GM18508 (cell line): ENCODE data around the gene APOBEC3H.

Experiments used
- ATAC-seq: cut with Tn5 transposase; IDR thresholded peaks from one replicate; pipeline ENCODE4 v1.9.1; 2021; ENCODE audit warnings: moderate number of reproducible peaks; ENCODE audit not compliant: insufficient read depth, unreplicated experiment

APOBEC3H gene

DNA sequence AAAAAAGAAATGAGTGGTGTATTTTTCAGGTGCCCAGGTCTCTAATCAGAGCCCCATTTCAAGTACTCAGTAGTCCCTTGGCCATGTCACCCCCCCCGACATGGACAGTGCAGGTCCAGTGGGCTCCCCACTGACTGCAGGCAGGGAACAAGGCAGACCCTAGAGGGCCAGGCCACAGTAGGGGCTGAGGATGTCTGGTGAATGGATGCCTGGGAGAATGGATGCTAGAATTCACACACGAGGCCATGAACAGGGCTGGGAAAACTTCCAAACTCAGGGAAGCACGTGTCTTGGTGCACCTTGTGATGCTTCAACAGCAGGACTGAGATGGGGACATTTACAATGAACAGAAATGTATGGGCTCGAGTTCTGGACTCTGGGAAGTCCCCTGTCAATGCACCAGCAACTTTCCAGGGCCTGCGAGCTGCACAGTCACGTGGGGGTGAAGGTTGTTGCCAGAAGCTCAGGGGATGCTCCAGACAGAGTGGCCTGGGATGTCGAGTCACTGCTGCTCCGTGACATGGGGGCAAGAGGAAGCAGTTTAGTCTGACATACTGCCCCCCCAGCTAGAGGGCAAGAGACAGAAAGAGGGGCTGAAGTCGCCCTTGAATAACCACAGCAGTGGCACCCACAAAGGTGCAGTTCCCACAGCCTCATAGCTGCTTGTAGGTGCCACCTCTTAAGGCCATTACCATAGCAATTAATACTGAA is 16.8 kb upstream of the APOBEC3H start:
- ATAC-seq, result no peak

DNA sequence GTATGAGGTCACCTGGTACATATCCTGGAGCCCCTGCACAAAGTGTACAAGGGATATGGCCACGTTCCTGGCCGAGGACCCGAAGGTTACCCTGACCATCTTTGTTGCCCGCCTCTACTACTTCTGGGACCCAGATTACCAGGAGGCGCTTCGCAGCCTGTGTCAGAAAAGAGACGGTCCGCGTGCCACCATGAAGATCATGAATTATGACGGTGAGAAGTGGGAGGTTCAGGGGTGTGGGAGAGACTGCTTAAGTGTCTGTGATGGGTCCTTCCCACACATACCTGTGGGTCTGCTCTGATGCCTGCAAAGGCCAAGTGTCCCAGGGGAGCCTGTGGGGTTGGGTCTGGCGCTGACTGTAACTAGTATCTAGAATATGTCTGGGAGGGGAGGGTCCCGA is 16.0 kb upstream of the APOBEC3H start:
- no peak for ATAC-seq

DNA sequence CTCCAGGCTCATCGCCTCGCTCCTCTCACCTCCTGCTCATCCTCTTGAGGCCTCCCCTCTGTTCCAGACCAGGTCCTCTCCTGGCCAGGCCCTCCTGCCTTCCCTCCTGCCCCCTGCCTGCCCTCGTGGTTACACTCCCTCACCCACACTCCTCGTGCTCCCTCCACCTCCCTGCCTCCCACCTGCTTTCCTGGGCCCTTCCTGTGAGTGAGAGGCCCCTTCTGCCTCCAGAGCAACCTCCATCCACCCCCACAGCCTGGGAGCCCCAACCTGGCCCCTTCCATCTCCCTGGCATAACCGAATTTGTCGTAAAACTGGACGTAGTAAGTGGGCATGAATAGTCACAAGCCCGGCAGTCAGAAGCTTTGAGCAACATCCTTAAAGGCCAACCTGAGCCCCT is 15.4 kb upstream of the APOBEC3H start:
- ATAC-seq, result no peak

DNA sequence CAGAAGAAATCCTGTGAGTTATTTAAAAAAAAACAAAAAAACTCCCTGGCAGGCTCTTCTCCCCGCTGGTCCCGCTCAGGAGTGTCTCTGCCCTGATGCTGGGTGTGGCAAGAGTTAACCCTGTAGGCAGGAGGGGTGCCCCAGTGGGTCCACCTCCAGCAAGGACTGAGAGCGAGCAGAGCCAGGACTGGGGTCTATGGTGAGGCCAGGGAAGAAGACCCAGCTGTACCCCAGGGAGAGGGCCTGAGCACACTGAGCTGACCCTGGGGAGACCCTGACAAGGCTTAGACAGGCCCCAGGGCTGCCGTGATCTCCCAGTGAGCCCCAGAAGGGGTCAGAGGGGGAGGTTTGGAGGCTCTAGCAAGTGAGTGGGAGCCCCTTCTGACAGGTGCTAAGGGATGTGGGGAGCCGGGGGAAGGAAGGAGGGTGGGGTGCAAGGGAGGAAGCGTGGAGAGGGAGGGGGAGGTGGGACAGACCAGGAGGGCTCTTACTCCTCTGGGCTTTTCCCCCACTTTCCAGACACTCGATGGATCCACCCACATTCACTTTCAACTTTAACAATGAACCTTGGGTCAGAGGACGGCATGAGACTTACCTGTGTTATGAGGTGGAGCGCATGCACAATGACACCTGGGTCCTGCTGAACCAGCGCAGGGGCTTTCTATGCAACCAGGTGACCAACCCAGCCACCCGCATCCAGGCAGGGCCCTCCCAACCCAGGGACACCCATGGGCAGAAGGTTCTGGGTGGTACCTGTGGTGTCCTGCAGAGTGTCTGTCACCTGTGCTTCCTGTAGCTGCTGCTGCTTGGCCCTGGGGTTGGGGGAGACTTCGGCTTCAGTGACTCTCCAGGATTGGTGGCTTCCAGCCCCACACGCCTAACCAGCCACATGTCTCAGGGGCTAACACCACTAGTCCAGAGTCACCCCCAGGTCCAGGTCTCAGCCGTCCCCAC is 13.6 kb upstream of the APOBEC3H start:
- ATAC-seq, result no peak

DNA sequence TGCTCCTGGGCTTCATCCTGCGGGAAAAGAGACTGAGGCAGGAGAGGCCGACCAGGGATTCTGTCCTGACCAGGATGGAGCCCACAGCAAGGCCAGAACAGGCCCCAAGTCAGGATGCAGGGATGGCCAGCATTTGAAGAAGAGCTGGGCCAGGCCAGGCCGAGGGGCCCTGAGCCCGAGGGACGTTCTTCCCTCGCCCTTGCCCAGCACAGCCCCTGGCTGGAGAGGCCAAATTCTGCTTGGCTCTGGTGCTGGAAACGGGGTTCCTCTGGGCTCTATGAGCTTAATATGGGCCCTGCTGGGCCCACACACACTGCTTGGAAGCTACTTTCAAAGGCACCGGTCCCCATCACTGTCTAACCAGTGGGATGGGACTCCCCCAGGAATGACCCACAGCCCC is 12.4 kb upstream of the APOBEC3H start:
- ATAC-seq, result no peak

DNA sequence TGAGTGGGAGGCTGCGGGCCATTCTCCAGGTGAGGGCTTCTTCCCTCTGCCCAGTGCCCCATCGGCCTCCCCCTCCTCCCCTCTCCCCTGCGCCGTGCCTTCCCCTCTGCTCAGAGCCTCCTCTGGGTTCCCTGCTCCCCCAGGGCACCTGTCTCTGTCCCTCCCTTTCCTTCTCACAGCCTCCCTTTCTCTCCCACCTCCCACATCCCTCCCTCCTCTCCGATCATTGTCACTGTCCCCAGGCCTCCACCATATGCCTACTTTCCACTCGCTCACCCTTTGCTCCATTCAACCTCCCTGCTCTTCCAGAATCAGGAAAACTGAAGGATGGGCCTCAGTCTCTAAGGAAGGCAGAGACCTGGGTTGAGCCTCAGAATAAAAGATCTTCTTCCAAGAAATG is 9.9 kb upstream of the APOBEC3H start:
- no peak for ATAC-seq

DNA sequence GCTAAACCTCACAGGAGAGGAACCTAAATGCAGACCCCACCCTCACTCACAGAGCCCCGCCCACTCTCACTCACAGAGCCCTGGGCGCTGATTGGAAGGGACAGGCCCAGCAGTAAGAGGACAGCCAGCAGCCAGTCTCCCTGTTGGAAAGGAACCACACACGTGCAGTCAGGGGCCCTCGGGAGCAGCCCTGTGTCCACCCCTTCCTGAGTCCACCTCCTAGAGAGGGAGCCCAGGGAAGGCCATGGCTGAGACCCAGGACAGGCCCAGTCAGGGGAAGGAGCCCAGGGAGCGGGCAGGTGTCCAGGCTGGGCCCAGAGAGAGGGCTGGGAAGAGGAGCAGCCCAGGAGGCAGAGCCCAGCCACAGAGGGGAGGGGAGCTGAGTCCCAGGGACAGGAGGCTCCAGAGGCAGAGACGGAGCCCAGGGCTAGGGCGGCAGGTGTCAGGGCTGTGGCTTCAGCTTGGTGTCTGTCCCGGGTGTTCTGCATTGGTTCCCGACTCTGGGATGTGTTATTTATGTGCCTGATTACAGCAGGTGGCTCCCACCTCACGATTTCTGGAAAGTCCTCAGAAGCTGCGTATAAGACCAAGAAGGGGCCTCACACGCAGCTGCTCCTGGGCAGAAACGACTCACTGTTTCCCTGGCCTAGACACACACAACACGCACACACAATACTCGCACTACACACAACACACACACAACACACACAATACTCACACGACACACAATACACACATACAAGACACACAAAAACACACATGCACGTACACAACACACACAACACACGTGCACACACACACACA is 9.0 kb upstream of the APOBEC3H start:
- no peak for ATAC-seq

DNA sequence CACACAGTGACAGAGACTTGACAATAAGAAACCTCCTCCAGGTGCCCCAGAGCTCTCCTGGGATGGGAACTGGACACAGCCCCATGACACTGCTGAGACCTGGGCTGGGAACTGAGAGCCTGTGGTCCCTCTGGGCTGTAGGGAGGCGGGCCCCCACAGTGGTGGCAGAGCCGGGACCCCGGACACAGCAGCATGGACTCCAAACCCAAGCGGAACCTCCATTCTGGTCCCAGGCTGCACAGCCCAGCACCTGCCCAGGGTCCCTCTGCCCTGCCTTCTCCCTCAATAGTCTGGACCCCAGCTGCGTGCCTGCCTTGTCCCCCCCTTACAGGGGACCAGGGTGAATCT is 8.4 kb upstream of the APOBEC3H start:
- no peak for ATAC-seq

DNA sequence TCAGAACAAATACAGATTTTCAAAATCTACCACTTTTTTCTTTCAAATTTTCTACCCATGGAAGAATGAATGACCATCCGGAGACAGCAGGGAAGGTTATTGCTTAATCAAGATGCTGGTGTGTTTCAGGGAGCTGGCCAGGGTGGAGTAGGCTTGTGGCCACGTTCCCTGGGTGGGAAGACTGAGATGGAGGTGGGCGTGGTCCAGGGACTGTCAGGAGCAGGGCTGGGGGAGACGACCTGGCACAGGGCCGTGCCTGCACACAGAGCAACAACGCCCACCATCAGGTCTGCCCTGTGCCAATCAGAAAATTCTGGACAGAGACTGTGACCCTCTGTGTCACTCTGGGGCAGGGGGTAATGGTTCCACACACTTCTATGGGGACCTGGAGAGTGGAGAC is 7.1 kb upstream of the APOBEC3H start:
- no peak for ATAC-seq

DNA sequence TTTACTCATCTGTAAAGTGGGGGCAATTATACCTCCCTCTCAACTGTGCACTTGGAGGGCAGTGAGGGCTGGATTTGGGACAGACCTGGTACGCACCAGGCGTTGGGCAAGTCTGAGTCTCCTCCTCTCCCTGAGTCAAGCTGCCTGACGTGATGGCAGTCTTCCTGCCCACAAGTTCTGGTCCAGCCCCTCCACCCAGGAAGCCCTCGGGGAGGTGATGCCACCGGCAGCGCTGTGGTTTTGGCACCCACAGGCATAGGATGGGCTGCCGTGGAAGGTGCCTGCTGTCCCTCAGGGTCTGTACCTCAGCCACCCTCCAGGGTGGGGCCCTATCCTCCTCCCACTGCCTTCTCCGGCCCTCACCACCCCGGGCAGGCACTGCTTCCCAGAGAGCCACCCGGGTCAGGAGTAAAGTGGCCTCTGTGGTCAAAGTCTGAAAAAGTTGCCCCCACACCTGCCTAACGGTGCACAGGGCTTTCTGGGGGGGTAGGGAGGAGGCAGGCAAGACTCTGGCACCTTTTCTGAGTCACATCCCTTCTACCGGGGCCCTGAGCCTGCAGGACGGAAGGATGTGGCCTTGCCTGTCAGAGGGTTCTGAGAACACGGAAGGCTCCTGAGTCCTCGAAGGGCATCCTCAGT is 6.5 kb upstream of the APOBEC3H start:
- no peak for ATAC-seq

DNA sequence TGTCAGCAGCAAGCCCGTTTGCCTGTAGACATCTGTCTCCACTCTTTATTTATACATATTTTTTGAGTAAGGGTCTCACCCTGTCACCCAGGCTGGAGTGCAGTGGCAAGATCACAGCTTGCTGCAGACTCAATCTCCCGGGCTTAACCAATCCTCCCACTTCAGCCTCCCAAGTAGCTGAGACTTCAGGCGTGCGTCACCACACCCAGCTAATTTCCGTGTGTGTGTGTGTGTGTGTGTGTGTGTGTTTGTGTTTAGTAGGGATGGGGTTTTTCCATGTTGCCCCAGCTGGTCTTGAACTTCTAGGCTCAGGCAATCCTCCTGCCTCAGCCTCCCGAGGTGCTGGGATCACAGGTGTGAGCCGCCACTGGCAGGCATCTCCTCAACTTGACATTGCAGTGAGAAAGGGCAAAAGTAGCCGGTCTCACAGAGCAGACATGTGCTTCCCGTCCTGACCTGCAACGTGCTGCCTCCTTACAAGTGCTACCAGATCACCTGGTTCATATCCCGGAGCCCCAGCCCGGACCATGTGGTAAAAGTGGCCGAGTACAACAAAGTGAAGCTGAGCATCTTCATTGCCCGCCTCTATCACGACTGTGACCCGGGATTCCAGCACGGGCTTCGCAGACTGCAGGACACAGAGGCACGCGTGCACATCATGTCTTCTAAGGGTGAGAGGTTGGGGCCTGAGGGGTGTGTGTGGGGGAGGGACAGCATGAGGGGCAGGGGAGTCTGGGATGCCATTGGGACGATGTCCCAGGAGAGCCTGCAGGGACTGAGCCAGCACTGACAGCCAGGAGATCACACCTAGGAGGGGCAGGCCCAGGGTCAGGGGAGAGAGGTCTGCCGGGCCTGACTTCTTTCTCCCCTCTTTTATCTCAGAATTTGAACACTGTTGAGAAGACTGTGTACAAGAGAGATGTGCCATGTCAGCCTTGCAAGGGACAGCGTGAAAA is 5.6 kb upstream of the APOBEC3H start:
- no peak for ATAC-seq

DNA sequence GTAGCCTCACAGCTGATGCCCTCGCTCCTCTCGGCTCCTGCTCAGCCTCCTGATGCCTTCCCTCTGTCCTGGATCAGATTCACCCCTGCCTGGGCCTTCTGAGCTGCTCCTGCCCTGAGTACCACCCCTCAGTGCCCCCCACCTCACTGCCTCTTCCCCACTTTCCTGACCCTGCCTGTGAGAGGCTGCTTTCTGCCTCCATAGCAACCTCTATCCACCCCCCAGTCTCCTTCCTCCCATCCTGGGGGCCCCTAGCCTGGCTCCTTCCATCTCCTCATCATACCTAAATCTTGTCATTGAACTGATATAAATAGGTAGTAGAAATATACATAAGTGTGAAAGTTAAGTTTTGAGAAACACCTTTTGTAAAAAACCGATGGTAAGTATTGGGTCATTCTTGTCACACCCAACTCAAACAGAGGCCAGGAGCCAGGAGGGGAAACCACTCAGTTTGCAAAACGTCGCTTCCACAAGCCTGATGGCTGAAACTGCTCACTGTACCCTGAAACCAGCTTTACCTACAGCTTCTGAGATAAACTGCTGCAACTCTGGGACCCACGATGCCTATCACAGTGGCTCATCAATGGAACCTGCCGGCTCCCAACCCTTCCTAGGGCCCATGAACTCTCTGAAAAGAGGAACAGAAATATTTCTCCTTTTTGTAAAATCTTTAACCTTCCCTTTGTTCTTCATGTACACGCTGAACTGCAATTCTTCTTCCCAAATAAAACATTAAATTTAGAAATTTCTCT is 4.8 kb upstream of the APOBEC3H start:
- ATAC-seq, result no peak

DNA sequence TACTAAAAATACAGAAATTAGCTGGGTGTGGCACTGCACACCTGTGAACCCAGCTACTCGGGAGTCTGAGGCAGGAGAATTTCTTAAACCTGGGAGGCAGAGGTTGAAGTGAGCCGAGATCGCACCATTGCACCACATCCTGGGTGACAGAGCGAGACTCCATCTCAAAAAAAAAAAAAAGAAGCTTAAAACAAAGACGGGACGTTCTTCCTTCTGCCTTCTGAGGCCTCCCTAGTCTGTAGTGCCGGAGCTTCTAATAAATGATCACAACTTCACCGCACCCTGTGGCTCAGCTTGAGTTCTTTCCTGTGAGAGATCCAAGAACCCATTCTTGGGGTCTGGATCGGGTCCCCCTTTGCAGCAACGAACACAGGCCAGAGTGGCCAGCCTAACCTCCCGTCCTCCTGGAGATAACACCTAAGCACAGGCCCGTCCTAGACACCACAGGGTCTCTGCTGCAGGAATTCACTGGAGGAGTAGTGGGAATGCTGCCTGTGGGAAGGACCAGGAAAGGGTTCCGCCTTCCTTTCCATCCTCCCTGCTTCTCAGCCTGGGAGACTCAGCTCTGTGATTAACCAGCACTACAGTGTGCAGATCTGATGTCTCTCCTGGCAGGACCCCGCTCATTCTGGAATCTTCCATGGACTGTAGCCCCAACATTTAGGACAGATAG is 2.2 kb upstream of the APOBEC3H start:
- no peak for ATAC-seq

DNA sequence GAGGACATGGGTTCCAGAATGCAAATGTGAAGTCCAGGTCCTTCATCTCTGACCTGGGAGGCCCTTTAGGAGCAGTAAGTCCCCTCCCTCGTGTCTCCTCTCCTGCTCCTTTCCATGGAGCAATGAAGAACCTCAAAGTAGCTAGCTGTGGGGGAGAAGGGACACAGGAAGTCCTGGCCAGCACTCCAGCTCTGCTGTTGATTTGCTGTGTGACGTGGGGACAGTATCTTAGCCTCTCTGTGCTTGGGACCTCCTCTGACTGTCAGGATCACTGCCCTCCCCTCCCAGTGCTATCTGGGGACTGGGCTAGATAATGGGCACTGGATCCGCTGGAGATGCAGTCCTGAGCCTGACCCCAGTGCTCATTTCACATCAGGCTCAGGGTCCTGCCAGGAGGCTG is 1.1 kb upstream of the APOBEC3H start:
- no peak for ATAC-seq

DNA sequence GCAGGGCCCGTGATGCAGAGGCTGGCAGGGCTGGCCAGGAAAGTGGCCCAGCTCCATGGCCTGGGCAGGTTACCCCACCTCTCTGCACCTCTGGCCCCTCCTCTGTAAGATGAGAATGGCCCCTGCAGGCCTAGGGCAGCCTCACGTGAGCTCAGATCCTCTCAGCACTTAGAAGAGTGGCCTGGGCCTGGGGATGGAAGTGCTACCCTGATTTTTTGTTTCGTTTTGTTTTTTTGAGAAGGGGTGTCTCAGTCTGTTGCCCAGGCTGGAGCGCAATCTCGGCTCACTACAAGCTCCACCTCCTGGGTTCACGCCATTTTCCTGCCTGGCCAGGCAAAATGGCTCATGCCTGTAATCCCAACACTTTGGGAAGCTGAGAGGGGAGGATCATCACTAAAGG is 982 bp downstream of the APOBEC3H start:
- no peak for ATAC-seq

DNA sequence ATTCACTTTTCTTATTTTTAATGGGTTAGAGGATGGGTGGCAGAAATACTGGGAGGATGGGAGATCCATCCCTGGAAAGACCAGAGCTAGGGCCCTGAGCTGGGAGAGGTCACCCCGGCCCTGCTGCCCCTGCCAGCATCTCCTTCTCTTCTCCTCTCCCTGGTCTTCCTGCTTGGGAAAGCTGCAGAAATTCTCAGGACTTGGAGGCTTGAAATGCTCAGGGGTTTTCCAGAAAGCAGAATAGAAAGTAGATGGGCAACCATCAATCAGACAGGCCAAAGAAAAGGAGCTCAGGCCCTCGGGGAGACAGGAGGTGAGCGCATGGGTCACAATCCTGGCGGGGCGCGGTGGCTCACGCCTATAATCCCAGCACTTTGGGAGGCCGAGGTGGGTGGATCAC is 1.5 kb downstream of the APOBEC3H start:
- no peak for ATAC-seq

DNA sequence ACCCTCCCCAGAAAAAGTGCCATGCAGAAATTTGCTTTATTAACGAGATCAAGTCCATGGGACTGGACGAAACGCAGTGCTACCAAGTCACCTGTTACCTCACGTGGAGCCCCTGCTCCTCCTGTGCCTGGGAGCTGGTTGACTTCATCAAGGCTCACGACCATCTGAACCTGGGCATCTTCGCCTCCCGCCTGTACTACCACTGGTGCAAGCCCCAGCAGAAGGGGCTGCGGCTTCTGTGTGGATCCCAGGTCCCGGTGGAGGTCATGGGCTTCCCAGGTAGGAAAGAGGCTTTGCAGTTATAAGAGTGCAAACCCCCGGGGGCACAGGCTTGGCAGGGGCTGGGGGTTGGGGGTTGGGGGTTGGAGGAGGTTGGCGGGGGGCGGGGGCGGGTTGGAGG is 4.2 kb downstream of the APOBEC3H start:
- ATAC-seq, result no peak

DNA sequence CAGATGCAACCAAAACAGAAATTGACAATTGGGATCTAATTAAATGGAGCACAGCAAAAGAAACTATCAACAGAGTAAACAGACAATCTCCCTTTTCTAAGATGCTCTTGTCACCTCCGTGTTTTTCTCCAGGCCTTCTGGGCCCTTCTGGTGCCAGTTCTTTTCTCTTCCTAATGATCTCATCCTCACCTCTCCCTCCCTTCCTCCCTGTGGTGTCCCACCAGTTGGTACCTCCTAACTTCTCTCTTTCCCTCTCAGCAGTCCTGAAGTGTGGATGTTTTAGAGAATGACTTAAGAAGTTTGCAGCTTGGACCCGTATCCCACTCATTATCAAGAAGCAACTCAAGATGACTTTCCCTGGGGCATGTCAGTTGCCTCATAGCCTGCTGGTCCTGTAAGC is 6.4 kb downstream of the APOBEC3H start:
- ATAC-seq, result no peak
